Measurements from ENCODE around the gene EIF2A.
"Not testable (repeated sequence)": the region's sequence is repeated elsewhere in the genome, so short reads cannot be mapped to it uniquely, and the experiment has no call there.

EIF2A gene

GRCh38 chr3:150612494-150612893 is 65.9 kb downstream of the EIF2A start:
- Mint-ChIP-seq H3K4me3 (no peak overlapping the region), H3K9me3 (peaks cover 14% of the 10 kb centered on the region), H3K27me3 (ENCODE audit: low read depth) (no peaks in the 10 kb centered on the region), H3K36me3 (ENCODE audit: low read depth) (peaks cover 61% of the 10 kb centered on the region), H3K27ac (no peak overlapping the region), H3K4me1 (peaks cover 9% of the 10 kb centered on the region)
- TF ChIP-seq CTCF (IDR thresholded peaks at IDR 0.05; ENCODE audit: unreplicated experiment in 3 of 3) = no peak

- Mint-ChIP-seq H3K27ac (no peak overlapping the region), H3K9me3 (peaks cover 14% of the 10 kb centered on the region), H3K27me3 (ENCODE audit: low read depth) (no peaks in the 10 kb centered on the region), H3K36me3 (ENCODE audit: low read depth) (peaks cover 58% of the 10 kb centered on the region), H3K4me1 (peaks cover 5% of the 10 kb centered on the region), H3K4me3 (no peak overlapping the region)
- no peak for TF ChIP-seq CTCF (IDR thresholded peaks at IDR 0.05; ENCODE audit: unreplicated experiment in 3 of 3)
These were observed 66.4 kb downstream of the EIF2A start for GRCh38 chr3:150613034-150613433.

- Mint-ChIP-seq H3K27me3 (ENCODE audit: low read depth) (no peaks in the 10 kb centered on the region), H3K9me3 (peaks cover 14% of the 10 kb centered on the region), H3K36me3 (ENCODE audit: low read depth) (peaks cover 60% of the 10 kb centered on the region), H3K4me1 (peaks cover 5% of the 10 kb centered on the region), H3K4me3 (no peak overlapping the region), H3K27ac (no peak overlapping the region)
- no peak for TF ChIP-seq CTCF (IDR thresholded peaks at IDR 0.05; ENCODE audit: unreplicated experiment in 3 of 3)
These were observed 67.3 kb downstream of the EIF2A start for GRCh38 chr3:150613709-150614480.

- H3K27ac Mint-ChIP-seq = no peak overlapping the region
- H3K4me1 Mint-ChIP-seq = peaks cover 21% of the 10 kb centered on the region
- no peak for TF ChIP-seq CTCF (IDR thresholded peaks at IDR 0.05; ENCODE audit: unreplicated experiment in 3 of 3)
- H3K4me3 Mint-ChIP-seq = no peak overlapping the region
- H3K9me3 Mint-ChIP-seq = peaks cover 3% of the 10 kb centered on the region
- H3K36me3 Mint-ChIP-seq (ENCODE audit: low read depth) = peaks cover 25% of the 10 kb centered on the region
- no peaks in the 10 kb centered on the region for H3K27me3 Mint-ChIP-seq (ENCODE audit: low read depth)
These were observed 73.6 kb downstream of the EIF2A start for GRCh38 chr3:150620002-150620689.

GRCh38 chr3:150622955-150623354 is 76.4 kb downstream of the EIF2A start:
- Mint-ChIP-seq H3K4me1 (peaks cover 35% of the 10 kb centered on the region), H3K36me3 (ENCODE audit: low read depth) (peaks cover 37% of the 10 kb centered on the region)
- not testable (repeated sequence) for H3K27ac Mint-ChIP-seq; H3K4me3 Mint-ChIP-seq; H3K9me3 Mint-ChIP-seq; H3K27me3 Mint-ChIP-seq (ENCODE audit: low read depth)

GRCh38 chr3:150623945-150624344 is 77.4 kb downstream of the EIF2A start:
- no peak for TF ChIP-seq CTCF (IDR thresholded peaks at IDR 0.05; ENCODE audit: unreplicated experiment in 3 of 3)
- peaks cover 35% of the 10 kb centered on the region for H3K4me1 Mint-ChIP-seq
- H3K9me3 Mint-ChIP-seq = no peaks in the 10 kb centered on the region
- no peaks in the 10 kb centered on the region for H3K27me3 Mint-ChIP-seq (ENCODE audit: low read depth)
- H3K4me3 Mint-ChIP-seq = no peak overlapping the region
- no peak overlapping the region for H3K27ac Mint-ChIP-seq
- peaks cover 33% of the 10 kb centered on the region for H3K36me3 Mint-ChIP-seq (ENCODE audit: low read depth)
